GM12878 (cell line): ENCODE results near the gene ZDHHC17. TPM values are rescaled to one million over a fixed set of nuclear protein-coding genes. Genes with fewer than 3 reads are reported as not detected.

Experiments used
- ATAC-seq: fragments of 200-7000 bp; cut with Tn5 transposase; 3 replicates; pipeline ENCODE4 v1.9.1; 2020; ENCODE audit warnings: mild to moderate bottlenecking, moderate library complexity
- BruUV-seq: library from RNA; stranded (reverse); fragments of 400-500 nt; replicated peaks from 2 replicates; lab custom pipeline; 2021; lab: Mats Ljungman, UMichigan
- CTCF ChIA-PET: fragments of 300-600 bp; sonication (Branson Sonifier 250); formaldehyde crosslinking; extraction: SDS; loops from one replicate; lab custom pipeline; 2021; ENCODE audit warnings: inconsistent platforms; lab: Yijun Ruan, JAX
- POLR2A ChIA-PET: fragments of 350-600 bp; formaldehyde crosslinking; extraction: SDS; loops from one replicate; lab custom pipeline; 2021; ENCODE audit warnings: inconsistent platforms; lab: Charles Lee
- RAD21 ChIA-PET: fragments of 300-600 bp; sonication (Branson Sonifier 250); formaldehyde crosslinking; loops from one replicate; lab custom pipeline; 2023; ENCODE audit warnings: antibody characterized with exemption; ENCODE audit not compliant: unreplicated experiment; lab: Charles Lee
- SMC1A ChIA-PET: fragments of 300-600 bp; sonication (Branson Sonifier 250); formaldehyde crosslinking; loops from one replicate; lab custom pipeline; 2023; ENCODE audit not compliant: unreplicated experiment, uncharacterized antibody; lab: Charles Lee
- DNase-seq: peaks from one replicate; pipeline ENCODE4 v3.0.0-alpha.2; 2011; ENCODE audit warnings: low read depth, low spot score
- FAIRE-seq: peaks from 3 replicates; lab custom pipeline; 2011; peaks lifted over from hg19 to GRCh38; lab: Jason Lieb, UNC
- H2AFZ ChIP-seq: 2 replicates; pipeline ENCODE4 v1.6.0; 2011; ENCODE audit warnings: low read depth, low read length, control low read depth; ENCODE audit not compliant: control insufficient read depth
- H3K27ac ChIP-seq: 2 replicates; pipeline ENCODE4 v1.5.1; 2011; ENCODE audit warnings: control low read depth; ENCODE audit not compliant: control insufficient read depth, insufficient read depth
- H3K27me3 ChIP-seq, 2 experiments: replicated peaks in 1 of 2; 2 replicates each; pipeline versions ENCODE4 v1.6.0 to v1.6.1; 2011; ENCODE audit warnings: low read length in 1 of 2; ENCODE audit not compliant: control insufficient read depth in 2 of 2, insufficient read depth in 2 of 2
- H3K36me3 ChIP-seq, 2 experiments: 2 replicates each; pipeline ENCODE4 v1.5.1; 2011; ENCODE audit warnings: low read length in 1 of 2; ENCODE audit not compliant: control insufficient read depth in 2 of 2, insufficient read depth in 2 of 2
- H3K4me1 ChIP-seq: 2 replicates; pipeline ENCODE4 v1.6.1; 2011; ENCODE audit warnings: mild to moderate bottlenecking, low read length, moderate library complexity, mixed read lengths; ENCODE audit not compliant: control insufficient read depth, insufficient read depth
- H3K4me2 ChIP-seq: 2 replicates; pipeline ENCODE4 v1.6.0; 2011; ENCODE audit warnings: control low read depth; ENCODE audit not compliant: control insufficient read depth, insufficient read depth
- H3K4me3 ChIP-seq: fragments of 200-600 bp; sonication (generic); 2 replicates; pipeline ENCODE4 v1.5.1; 2016
- H3K79me2 ChIP-seq: 2 replicates; pipeline ENCODE4 v1.6.0; 2011; ENCODE audit warnings: low read length; ENCODE audit not compliant: control insufficient read depth, insufficient read depth
- H3K9ac ChIP-seq: 2 replicates; pipeline ENCODE4 v1.8.0; 2011; ENCODE audit warnings: low read length, control low read depth, mixed read lengths; ENCODE audit not compliant: control insufficient read depth, insufficient read depth
- H3K9me3 ChIP-seq: replicated peaks from 3 replicates; pipeline ENCODE4 v1.5.1; 2011; ENCODE audit warnings: mild to moderate bottlenecking, low read length; ENCODE audit not compliant: control insufficient read depth, insufficient read depth
- H4K20me1 ChIP-seq: 2 replicates; pipeline ENCODE4 v1.6.0; 2011; ENCODE audit not compliant: control insufficient read depth, insufficient read depth
- EGR1 ChIP-seq, 2 experiments: IDR thresholded peaks; 1 replicate in 1 of 2; 2 replicates in 1 of 2; pipeline ENCODE4 v1.6.1; 2011 to 2012; ENCODE audit warnings: low read depth in 2 of 2, low read length in 2 of 2, borderline replicate concordance in 1 of 2, mild to moderate bottlenecking in 1 of 2, moderate library complexity in 1 of 2
- ETV6 ChIP-seq, 2 experiments: fragments of 450-650 bp in 1 of 2; IDR thresholded peaks in 1 of 2; conservative IDR thresholded peaks in 1 of 2; 2 replicates each; pipeline ENCODE4 v1.6.1; 2014; ENCODE audit warnings: antibody characterized with exemption in 1 of 2, borderline replicate concordance in 1 of 2, low read depth in 1 of 2, mild to moderate bottlenecking in 1 of 2, moderate library complexity in 1 of 2
- NFIC ChIP-seq: IDR thresholded peaks from 2 replicates; pipeline ENCODE4 v1.6.1; 2012; ENCODE audit warnings: low read depth, mild to moderate bottlenecking, inconsistent platforms, low read length, moderate library complexity
- RCOR1 ChIP-seq: conservative IDR thresholded peaks from 2 replicates; pipeline ENCODE4 v1.6.1; 2012; ENCODE audit warnings: low read depth, low read length, improper control_type of control experiment
- SUPT20H ChIP-seq: IDR thresholded peaks from 2 replicates; pipeline ENCODE4 v1.6.1; 2011; ENCODE audit warnings: low read depth, mild to moderate bottlenecking, low read length, moderate library complexity, borderline replicate concordance; ENCODE audit not compliant: control insufficient read depth
- ZNF207 ChIP-seq: fragments of 450-650 bp; IDR thresholded peaks from 2 replicates; pipeline ENCODE4 v1.6.1; 2014; ENCODE audit warnings: antibody characterized with exemption, mild to moderate bottlenecking, borderline replicate concordance
- WGBS: methylation state at CpG from one replicate; pipeline ENCODE4 v1.1.6; 2016; ENCODE audit warnings: low lambda C conversion rate; ENCODE audit not compliant: insufficient replicate concordance, insufficient coverage; ENCODE audit errors: missing lambda C conversion rate; 5-methylcytosine and 5-hydroxymethylcytosine counted together
- in situ Hi-C: fragments of 300-500 bp; cut with MboI; formaldehyde crosslinking; loops from 9 replicates; pipeline ENCODE4 v1.14.3; 2018; ENCODE audit warnings: mixed read lengths
- intact Hi-C: fragments of 100-400 bp; cut with micrococcal nuclease; formaldehyde crosslinking; loops from one replicate; pipeline ENCODE4 v1.14.2; 2022; ENCODE audit not compliant: unreplicated experiment
- polyA plus RNA-seq, 11 experiments: library from polyadenylated mRNA; depleted of rRNA in 4 of 11; unstranded in 6 of 11; stranded (reverse) in 5 of 11; fragments of >200 nt; fragmentation: Nextera tagmentation in 4 of 11; fragmentation: Illumina TruSeq in 1 of 11; extraction: Ambion mirVana in 4 of 11; extraction: Trizol in 1 of 11; gene quantifications; 1 replicate in 1 of 11; 2 replicates in 10 of 11; pipeline versions ENCODE4 v1.2.1 to v1.2.3, GENCODE V29; 2011 to 2016; ENCODE audit warnings: inconsistent platforms in 2 of 11, missing spikeins in 2 of 11, low read depth in 1 of 11
- total RNA-seq, 4 experiments: library from RNA; depleted of rRNA in 3 of 4; stranded (reverse); fragments of >200 nt in 3 of 4; fragmentation: Illumina TruSeq in 1 of 4; extraction: Trizol in 1 of 4; gene quantifications; 2 replicates each; pipeline versions ENCODE4 v1.2.1 to v1.2.3, GENCODE V29; 2013 to 2021
- TF ChIP-seq, protein P1 (sequence below): fragments of 450-650 bp; IDR thresholded peaks from 2 replicates; pipeline ENCODE4 v1.6.1; 2018; ENCODE audit warnings: borderline replicate concordance, mild to moderate bottlenecking; ENCODE audit not compliant: partially characterized antibody

Gene ZDHHC17
- total and polyA plus RNA-seq, 10 of the 15 experiments (the other 5 are each of a cell fraction or from before 2014, with no cell fraction given), result 4.3 to 50.0 (median 19.3) TPM

DNA sequence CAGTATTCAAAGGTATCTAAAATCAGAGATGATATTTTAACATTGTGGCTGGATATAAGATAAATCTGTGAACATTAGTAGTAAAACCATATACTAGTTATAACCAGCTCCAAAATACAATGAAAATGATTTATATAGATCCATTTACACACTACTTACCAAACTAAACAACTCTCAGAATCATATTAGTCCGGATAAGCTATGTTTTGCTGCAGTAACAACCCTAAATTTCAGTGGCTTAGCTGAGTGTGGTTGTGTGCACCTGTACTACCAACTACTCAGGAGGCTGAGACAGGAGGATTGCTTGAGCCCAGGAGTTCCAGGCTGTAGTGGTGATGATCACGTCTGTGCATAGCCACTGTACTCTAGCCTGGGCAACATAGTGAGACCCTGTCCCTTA, 23.8 kb downstream of the ZDHHC17 start (continued):
- no peak for TF ChIP-seq ETV6 (conservative IDR thresholded peaks at IDR 0.05 in 1 of 2, IDR thresholded peaks at IDR 0.05 in 1 of 2; ENCODE audit: borderline replicate concordance in 1 of 2, low read depth in 1 of 2)
- TF ChIP-seq, all 136 proteins: peak for 0

DNA sequence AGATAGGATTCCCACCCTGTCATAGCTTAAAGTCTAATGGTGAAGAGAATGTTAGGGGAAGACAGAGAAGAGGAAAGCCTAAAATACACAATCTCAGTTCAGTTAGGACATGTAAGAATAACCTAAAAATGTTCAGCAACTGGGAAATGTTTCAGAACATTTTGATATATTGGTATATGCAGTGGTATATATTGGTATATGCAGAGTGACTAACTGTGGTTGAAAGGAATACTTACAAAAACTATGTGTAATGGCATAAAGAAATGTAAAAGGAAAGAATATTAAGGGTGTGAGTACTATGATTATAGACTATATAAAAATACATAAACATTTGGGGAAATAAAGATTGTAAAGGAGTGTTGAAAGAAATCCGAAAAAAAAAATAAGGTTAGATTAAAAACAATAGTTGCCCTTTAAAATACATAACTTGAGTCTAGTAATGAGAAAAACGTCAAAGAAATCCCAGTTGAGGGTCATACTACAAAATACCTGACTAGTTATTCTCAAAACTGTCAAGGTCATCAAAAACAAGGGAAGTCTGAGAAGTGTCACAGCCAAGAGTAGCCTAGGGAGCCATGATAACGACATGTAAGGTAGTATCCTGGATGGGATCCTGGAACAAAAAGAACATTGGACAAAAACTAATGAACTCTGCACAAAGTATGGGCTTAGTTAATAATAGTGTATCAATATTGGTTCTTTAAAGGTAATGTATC, 25.6 kb downstream of the ZDHHC17 start:
- ChIA-PET SMC1A (interaction anchor here (0.6 to 2.5 kb wide), 21 partner anchors 7 to 221 kb away, joined by 3 to 37 read pairs (median 5); partner anchors contain the start of gene ZDHHC17), CTCF (interaction anchor here (0.6 to 6.0 kb wide), 24 partner anchors 7 to 414 kb away, joined by 3 to 118 read pairs (median 6); partner anchors contain the start of gene ZDHHC17), RAD21 (interaction anchor here (1.0 to 4.0 kb wide), 12 partner anchors 11 to 221 kb away, joined by 3 to 21 read pairs (median 5); partner anchors contain the start of gene ZDHHC17)
- Histone ChIP-seq H3K4me3 (no peak overlapping the region), H3K36me3 (no peaks in the 10 kb centered on the region), H2AFZ (no peak overlapping the region), H3K27ac (no peak overlapping the region), H3K4me1 (no peaks in the 10 kb centered on the region), H3K27me3 (no peaks in the 10 kb centered on the region)
- in situ Hi-C loops, result loop anchor here (5.0 kb wide), 1 partner anchor 167 kb away; no protein-coding TSS in a partner anchor
- intact Hi-C loops, result loop anchor here (2.0 to 10.0 kb wide), 3 partner anchors 101 to 225 kb away; no protein-coding TSS in a partner anchor
- 78% methylated on average over 3 of the region's 3 CpGs for WGBS
- no TSS peak for BruUV-seq
- DNase-seq, result no peak
- TF ChIP-seq SUPT20H (no peak), ZNF207 (no peak), RCOR1 (no peak), NFIC (no peak), EGR1 (IDR thresholded peaks at IDR 0.05; ENCODE audit: borderline replicate concordance in 1 of 2, low read depth in 2 of 2, low read length in 2 of 2) (no peak)
- TF ChIP-seq, protein P1, sequence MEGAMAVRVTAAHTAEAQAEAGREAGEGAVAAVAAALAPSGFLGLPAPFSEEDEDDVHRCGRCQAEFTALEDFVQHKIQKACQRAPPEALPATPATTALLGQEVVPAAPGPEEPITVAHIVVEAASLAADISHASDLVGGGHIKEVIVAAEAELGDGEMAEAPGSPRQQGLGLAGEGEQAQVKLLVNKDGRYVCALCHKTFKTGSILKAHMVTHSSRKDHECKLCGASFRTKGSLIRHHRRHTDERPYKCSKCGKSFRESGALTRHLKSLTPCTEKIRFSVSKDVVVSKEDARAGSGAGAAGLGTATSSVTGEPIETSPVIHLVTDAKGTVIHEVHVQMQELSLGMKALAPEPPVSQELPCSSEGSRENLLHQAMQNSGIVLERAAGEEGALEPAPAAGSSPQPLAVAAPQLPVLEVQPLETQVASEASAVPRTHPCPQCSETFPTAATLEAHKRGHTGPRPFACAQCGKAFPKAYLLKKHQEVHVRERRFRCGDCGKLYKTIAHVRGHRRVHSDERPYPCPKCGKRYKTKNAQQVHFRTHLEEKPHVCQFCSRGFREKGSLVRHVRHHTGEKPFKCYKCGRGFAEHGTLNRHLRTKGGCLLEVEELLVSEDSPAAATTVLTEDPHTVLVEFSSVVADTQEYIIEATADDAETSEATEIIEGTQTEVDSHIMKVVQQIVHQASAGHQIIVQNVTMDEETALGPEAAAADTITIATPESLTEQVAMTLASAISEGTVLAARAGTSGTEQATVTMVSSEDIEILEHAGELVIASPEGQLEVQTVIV, result no peak
- TF ChIP-seq, all 136 proteins: peak for 0
- POLR2A ChIA-PET, result no interaction called here
- H4K20me1 ChIP-seq, result peaks cover 3% of the 10 kb centered on the region; the same call in 1 of the 2 replicates
- no peak overlapping the region for H3K9ac ChIP-seq
- H3K4me2 ChIP-seq, result no peak overlapping the region
- peaks cover 4% of the 10 kb centered on the region for H3K79me2 ChIP-seq
- peaks cover 2% of the 10 kb centered on the region; the same call in 1 of the 3 replicates for H3K9me3 ChIP-seq
- no peak for FAIRE-seq
- no peak for ATAC-seq
